ENCODE data around the gene ELP5.

ELP5 gene, protein sequence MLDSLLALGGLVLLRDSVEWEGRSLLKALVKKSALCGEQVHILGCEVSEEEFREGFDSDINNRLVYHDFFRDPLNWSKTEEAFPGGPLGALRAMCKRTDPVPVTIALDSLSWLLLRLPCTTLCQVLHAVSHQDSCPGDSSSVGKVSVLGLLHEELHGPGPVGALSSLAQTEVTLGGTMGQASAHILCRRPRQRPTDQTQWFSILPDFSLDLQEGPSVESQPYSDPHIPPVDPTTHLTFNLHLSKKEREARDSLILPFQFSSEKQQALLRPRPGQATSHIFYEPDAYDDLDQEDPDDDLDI

DNA sequence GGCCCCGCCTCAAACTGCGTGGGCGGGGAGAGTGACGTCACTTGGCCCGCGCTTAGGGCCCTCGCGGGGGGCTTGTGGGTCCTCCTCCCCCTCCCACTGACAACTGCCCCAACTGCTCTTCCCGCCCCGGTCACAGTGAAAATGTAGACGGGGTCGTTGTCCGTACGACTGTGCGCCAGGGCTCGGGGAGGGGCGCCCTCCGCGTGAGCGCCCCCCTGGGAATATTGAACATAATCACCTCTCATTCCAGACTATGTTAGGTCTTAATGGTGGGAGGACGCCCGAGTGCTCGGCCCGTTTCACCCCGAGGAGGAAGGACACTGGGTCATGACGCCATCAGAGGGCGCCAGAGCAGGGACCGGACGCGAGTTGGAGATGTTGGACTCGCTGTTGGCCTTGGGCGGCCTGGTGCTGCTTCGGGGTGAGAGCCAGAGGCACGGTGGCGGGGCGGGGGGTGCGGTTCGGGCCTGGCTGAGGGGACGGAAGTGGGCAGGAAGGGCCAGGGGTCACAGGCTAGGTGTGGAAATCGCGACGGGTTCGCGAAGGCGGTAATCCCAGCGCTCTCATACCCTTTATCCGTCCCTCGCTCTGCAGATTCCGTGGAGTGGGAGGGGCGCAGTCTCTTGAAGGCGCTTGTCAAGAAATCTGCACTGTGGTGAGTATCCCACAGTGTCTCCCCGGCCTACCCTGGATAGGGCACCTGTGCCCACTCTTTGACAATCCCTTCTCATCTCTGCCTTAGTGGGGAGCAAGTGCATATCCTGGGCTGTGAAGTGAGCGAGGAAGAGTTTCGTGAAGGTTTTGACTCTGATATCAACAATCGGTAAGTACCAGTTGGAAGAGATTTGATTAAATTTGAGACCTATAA lies at the start of gene ELP5:
Gene ELP5, plus strand, starts transcription at position 40 of the 868 bp plus-strand sequence. Its CDS starts 336 bp downstream, at position 376.
- H3K4me3 ChIP-seq (ENCODE audit: low read depth, low read length): peak within 1 kb of the TSS; percentile 89
- peaks cover 12% of the 10 kb centered on the region; the same call in 1 of the 2 replicates for H3K4me1 ChIP-seq (ENCODE audit: control insufficient read depth, insufficient read depth, low read length)
- peak within 1 kb of the TSS; percentile 90 for H3K9ac ChIP-seq (ENCODE audit: low read length)
- no peaks in the 10 kb centered on the region for H3K27me3 ChIP-seq (ENCODE audit: control insufficient read depth, insufficient read depth, low read length)
- peaks cover 33% of the 10 kb centered on the region for H3K36me3 ChIP-seq (ENCODE audit: control insufficient read depth, insufficient read depth, low read length)
- H3K9me3 ChIP-seq (ENCODE audit: control insufficient read depth, insufficient read depth, low read depth, low read length): no peaks in the 10 kb centered on the region
- peak within 1 kb of the TSS; percentile 90 for H3K27ac ChIP-seq (ENCODE audit: low read depth, low read length)

GRCh38 chr17:7203391-7203790 lies 48.6 kb upstream of the ELP5 start:
- H3K36me3 ChIP-seq (ENCODE audit: control insufficient read depth, insufficient read depth, low read length): peaks cover 29% of the 10 kb centered on the region
- no peak overlapping the region for H3K27ac ChIP-seq (ENCODE audit: low read depth, low read length)
- H3K9ac ChIP-seq (ENCODE audit: low read length): no peak overlapping the region
- H3K9me3 ChIP-seq (ENCODE audit: control insufficient read depth, insufficient read depth, low read depth, low read length): no peaks in the 10 kb centered on the region
- peaks cover 13% of the 10 kb centered on the region for H3K4me1 ChIP-seq (ENCODE audit: control insufficient read depth, insufficient read depth, low read length)
- no peaks in the 10 kb centered on the region; the same call in 1 of the 2 replicates for H3K27me3 ChIP-seq (ENCODE audit: control insufficient read depth, insufficient read depth, low read length)
- H3K4me3 ChIP-seq (ENCODE audit: low read depth, low read length): no peak overlapping the region

GRCh38 chr17:7204336-7204735 lies 47.7 kb upstream of the ELP5 start:
- Histone ChIP-seq H3K4me1 (ENCODE audit: control insufficient read depth, insufficient read depth, low read length) (peaks cover 22% of the 10 kb centered on the region), H3K27ac (ENCODE audit: low read depth, low read length) (no peak overlapping the region), H3K27me3 (ENCODE audit: control insufficient read depth, insufficient read depth, low read length) (no peaks in the 10 kb centered on the region; the same call in 1 of the 2 replicates), H3K36me3 (ENCODE audit: control insufficient read depth, insufficient read depth, low read length) (peaks cover 29% of the 10 kb centered on the region), H3K4me3 (ENCODE audit: low read depth, low read length) (peak overlapping the region; percentile 79), H3K9ac (ENCODE audit: low read length) (no peak overlapping the region), H3K9me3 (ENCODE audit: control insufficient read depth, insufficient read depth, low read depth, low read length) (no peaks in the 10 kb centered on the region)

DNA sequence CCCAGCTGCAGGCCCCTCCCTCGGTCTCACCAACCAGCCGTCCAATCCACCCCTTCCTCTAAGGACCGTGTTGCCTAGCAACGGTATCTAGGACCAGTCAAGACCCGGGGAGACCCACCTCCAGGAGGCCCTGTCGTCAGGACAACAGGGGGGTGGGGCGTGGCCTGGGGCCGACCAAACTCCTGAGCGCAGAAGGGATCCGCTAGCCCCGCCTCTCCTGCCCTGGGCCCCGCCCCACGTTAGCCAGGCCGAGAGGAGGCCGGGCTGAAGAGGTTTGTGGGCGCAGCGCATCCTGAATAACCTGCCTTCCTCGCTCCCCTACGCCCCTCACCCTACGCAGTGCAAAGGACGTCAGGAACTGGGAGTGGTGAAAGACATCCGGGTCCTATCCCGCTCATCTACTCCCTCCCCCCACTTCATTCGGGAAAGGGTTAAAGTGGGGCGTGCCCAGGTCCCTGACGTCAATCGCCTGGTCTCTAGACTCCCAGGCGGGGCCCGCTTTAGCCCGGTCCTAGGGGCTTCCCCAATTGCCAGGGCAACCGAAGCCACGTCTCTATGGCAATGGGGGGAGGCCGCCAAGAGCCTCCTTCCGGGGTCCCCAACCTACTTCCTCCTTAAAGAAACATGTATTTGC lies 47.1 kb upstream of the ELP5 start:
- Histone ChIP-seq H3K27ac (ENCODE audit: low read depth, low read length) (no peak overlapping the region), H3K4me1 (ENCODE audit: control insufficient read depth, insufficient read depth, low read length) (peaks cover 23% of the 10 kb centered on the region), H3K27me3 (ENCODE audit: control insufficient read depth, insufficient read depth, low read length) (no peaks in the 10 kb centered on the region; the same call in 1 of the 2 replicates), H3K4me3 (ENCODE audit: low read depth, low read length) (peak overlapping the region; percentile 79), H3K36me3 (ENCODE audit: control insufficient read depth, insufficient read depth, low read length) (peaks cover 29% of the 10 kb centered on the region), H3K9ac (ENCODE audit: low read length) (no peak overlapping the region), H3K9me3 (ENCODE audit: control insufficient read depth, insufficient read depth, low read depth, low read length) (no peaks in the 10 kb centered on the region)

DNA sequence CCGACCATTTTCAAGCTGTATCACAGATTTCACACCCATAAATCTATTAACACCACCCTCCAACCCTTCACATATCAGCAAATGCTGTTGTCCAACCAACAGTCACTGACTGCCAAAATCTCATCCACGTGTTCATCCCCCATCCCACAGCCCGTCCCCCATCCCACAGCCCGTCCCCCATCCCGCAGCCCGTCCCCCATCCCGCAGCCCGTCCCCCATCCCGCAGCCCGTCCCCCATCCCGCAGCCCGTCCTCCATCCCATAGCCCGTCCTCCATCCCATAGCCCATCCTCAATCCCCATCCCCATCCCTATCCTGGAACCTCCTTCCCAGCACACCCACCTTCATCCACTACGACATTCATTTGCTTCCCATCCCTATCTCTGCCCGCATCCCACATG lies 46.5 kb upstream of the ELP5 start:
- Histone ChIP-seq H3K4me3 (ENCODE audit: low read depth, low read length) (peak overlapping the region; percentile 79), H3K4me1 (ENCODE audit: control insufficient read depth, insufficient read depth, low read length) (peaks cover 25% of the 10 kb centered on the region), H3K36me3 (ENCODE audit: control insufficient read depth, insufficient read depth, low read length) (peaks cover 29% of the 10 kb centered on the region), H3K9ac (ENCODE audit: low read length) (no peak overlapping the region), H3K9me3 (ENCODE audit: control insufficient read depth, insufficient read depth, low read depth, low read length) (no peaks in the 10 kb centered on the region), H3K27me3 (ENCODE audit: control insufficient read depth, insufficient read depth, low read length) (no peaks in the 10 kb centered on the region; the same call in 1 of the 2 replicates), H3K27ac (ENCODE audit: low read depth, low read length) (no peak overlapping the region)

DNA sequence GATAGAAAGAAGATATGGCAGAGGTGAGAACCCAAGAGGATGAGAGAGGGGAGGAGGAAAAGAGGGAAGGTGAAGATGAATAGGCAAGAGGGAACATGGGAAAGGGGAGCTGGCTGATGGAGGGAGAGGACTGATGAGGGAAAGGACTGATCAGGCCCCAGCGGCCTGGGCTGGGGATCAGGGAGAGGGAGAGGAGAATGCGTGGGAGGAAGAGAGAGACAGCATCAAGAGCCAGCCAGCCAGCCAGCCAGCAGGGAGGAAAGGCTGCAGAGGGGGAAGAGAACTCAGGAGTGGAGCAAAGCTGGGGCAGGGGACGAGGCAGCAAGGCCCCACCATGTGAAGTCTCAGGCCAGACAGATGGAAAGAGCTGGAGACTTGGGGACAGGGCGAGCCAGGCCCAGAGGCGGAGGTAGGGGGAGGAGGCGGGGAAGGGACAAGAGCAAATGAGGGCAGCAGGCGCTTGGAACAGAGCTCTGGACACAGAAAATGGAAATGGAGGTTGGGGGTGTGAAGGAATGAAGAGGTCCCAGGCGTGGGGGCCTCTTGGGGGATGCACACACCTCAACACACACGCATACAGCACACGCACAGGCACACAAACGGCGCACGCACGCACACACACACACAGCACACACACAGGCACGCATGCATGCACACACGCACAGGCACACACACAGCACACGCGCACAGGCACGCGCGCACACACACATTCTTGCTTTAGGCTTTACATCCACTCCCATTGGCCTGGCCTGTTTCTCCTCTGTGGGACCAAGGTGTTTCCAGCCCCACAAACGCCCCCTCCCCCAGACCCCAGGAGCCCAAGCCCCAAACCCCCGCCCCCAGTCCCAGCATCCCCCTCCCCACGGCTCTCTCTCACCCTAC lies 44.7 kb upstream of the ELP5 start:
- no peak overlapping the region for H3K9ac ChIP-seq (ENCODE audit: low read length)
- H3K4me1 ChIP-seq (ENCODE audit: control insufficient read depth, insufficient read depth, low read length): peaks cover 38% of the 10 kb centered on the region
- no peaks in the 10 kb centered on the region for H3K9me3 ChIP-seq (ENCODE audit: control insufficient read depth, insufficient read depth, low read depth, low read length)
- H3K27me3 ChIP-seq (ENCODE audit: control insufficient read depth, insufficient read depth, low read length): no peaks in the 10 kb centered on the region; the same call in 1 of the 2 replicates
- H3K36me3 ChIP-seq (ENCODE audit: control insufficient read depth, insufficient read depth, low read length): peaks cover 17% of the 10 kb centered on the region
- peak overlapping the region; percentile 42 for H3K4me3 ChIP-seq (ENCODE audit: low read depth, low read length)
- no peak overlapping the region for H3K27ac ChIP-seq (ENCODE audit: low read depth, low read length)

- Histone ChIP-seq H3K27ac (ENCODE audit: low read depth, low read length) (no peak overlapping the region), H3K4me1 (ENCODE audit: control insufficient read depth, insufficient read depth, low read length) (peaks cover 39% of the 10 kb centered on the region)
These were observed 43.9 kb upstream of the ELP5 start for GRCh38 chr17:7208027-7208571.

GRCh38 chr17:7208754-7209460 lies 43.1 kb upstream of the ELP5 start:
- Histone ChIP-seq H3K4me1 (ENCODE audit: control insufficient read depth, insufficient read depth, low read length) (peaks cover 41% of the 10 kb centered on the region), H3K9ac (ENCODE audit: low read length) (no peak overlapping the region), H3K4me3 (ENCODE audit: low read depth, low read length) (peak overlapping the region; percentile 42), H3K27ac (ENCODE audit: low read depth, low read length) (no peak overlapping the region), H3K36me3 (ENCODE audit: control insufficient read depth, insufficient read depth, low read length) (peaks cover 1% of the 10 kb centered on the region; the same call in 1 of the 2 replicates), H3K9me3 (ENCODE audit: control insufficient read depth, insufficient read depth, low read depth, low read length) (no peaks in the 10 kb centered on the region), H3K27me3 (ENCODE audit: control insufficient read depth, insufficient read depth, low read length) (no peaks in the 10 kb centered on the region; the same call in 1 of the 2 replicates)

More at GRCh38 chr17:7208027-7208571, 43.9 kb upstream of the ELP5 start:
- H3K4me3 ChIP-seq (ENCODE audit: low read depth, low read length): peak overlapping the region; percentile 42
- H3K9me3 ChIP-seq (ENCODE audit: control insufficient read depth, insufficient read depth, low read depth, low read length): no peaks in the 10 kb centered on the region
- no peak overlapping the region for H3K9ac ChIP-seq (ENCODE audit: low read length)
- H3K36me3 ChIP-seq (ENCODE audit: control insufficient read depth, insufficient read depth, low read length): peaks cover 10% of the 10 kb centered on the region
- no peaks in the 10 kb centered on the region; the same call in 1 of the 2 replicates for H3K27me3 ChIP-seq (ENCODE audit: control insufficient read depth, insufficient read depth, low read length)

- no peaks in the 10 kb centered on the region; the same call in 1 of the 2 replicates for H3K27me3 ChIP-seq (ENCODE audit: control insufficient read depth, insufficient read depth, low read length)
- no peaks in the 10 kb centered on the region for H3K36me3 ChIP-seq (ENCODE audit: control insufficient read depth, insufficient read depth, low read length)
- H3K4me3 ChIP-seq (ENCODE audit: low read depth, low read length): peak overlapping the region; percentile 64
- no peaks in the 10 kb centered on the region for H3K9me3 ChIP-seq (ENCODE audit: control insufficient read depth, insufficient read depth, low read depth, low read length)
- no peak overlapping the region for H3K27ac ChIP-seq (ENCODE audit: low read depth, low read length)
- peaks cover 53% of the 10 kb centered on the region for H3K4me1 ChIP-seq (ENCODE audit: control insufficient read depth, insufficient read depth, low read length)
- peak overlapping the region; percentile 28 for H3K9ac ChIP-seq (ENCODE audit: low read length)
These were observed 40.3 kb upstream of the ELP5 start for GRCh38 chr17:7211491-7212273.
